K562 (cell line): Measurements from ENCODE around the gene CREBL2. TPM values are rescaled to one million over a fixed set of nuclear protein-coding genes. Genes with fewer than 3 reads are reported as not detected.

Experiments used
- ATF7 ChIP-seq: fragments of 450-650 bp; IDR thresholded peaks from 2 replicates; pipeline ENCODE4 v1.7.1; 2014; ENCODE audit warnings: mild to moderate bottlenecking, moderate library complexity
- BCL6 ChIP-seq: fragments of 250-450 bp; sonication (Bioruptor Pico); IDR thresholded peaks from 2 replicates; pipeline ENCODE4 v1.4.0; 2020
- ELF1 ChIP-seq: fragments of 200-800 bp; sonication (Bioruptor generic); IDR thresholded peaks from 2 replicates; pipeline ENCODE4 v1.6.1; 2016; ENCODE audit warnings: missing genetic modification characterization, missing compliant biosample characterization
- HDAC3 ChIP-seq: fragments of 450-650 bp; IDR thresholded peaks from 2 replicates; pipeline ENCODE4 v1.6.1; 2018; ENCODE audit warnings: borderline replicate concordance, mild to moderate bottlenecking, moderate library complexity; ENCODE audit not compliant: partially characterized antibody
- HNRNPH1 ChIP-seq: fragments of 200-400 bp; formaldehyde crosslinking; optimal IDR thresholded peaks from 2 replicates; pipeline ENCODE3; 2017; ENCODE audit warnings: low read depth, mild to moderate bottlenecking, low read length, moderate library complexity
- JUND ChIP-seq, 2 experiments: IDR thresholded peaks; 2 replicates in 1 of 2; 3 replicates in 1 of 2; pipeline ENCODE4 v1.6.1; 2011; ENCODE audit warnings: borderline replicate concordance in 2 of 2, low read depth in 2 of 2, low read length in 2 of 2, improper control_type of control experiment in 1 of 2, missing biosample characterization in 1 of 2, missing genetic modification characterization in 1 of 2, missing genetic modification reagents in 1 of 2
- KDM2B ChIP-seq: fragments of 250-450 bp; sonication (Bioruptor Pico); IDR thresholded peaks from 2 replicates; pipeline ENCODE4 v1.8.0; 2021; ENCODE audit warnings: mild to moderate bottlenecking, moderate library complexity
- NFATC3 ChIP-seq: fragments of 450-650 bp; IDR thresholded peaks from 2 replicates; pipeline ENCODE4 v1.6.1; 2017; ENCODE audit warnings: mild to moderate bottlenecking
- RHOXF2B ChIP-seq: fragments of 250-450 bp; sonication (Bioruptor Pico); conservative IDR thresholded peaks from 2 replicates; pipeline ENCODE4 v1.5.1; 2021
- SAFB ChIP-seq: fragments of 200-400 bp; formaldehyde crosslinking; IDR thresholded peaks from 2 replicates; pipeline ENCODE4 v1.6.1; 2017; ENCODE audit warnings: low read depth, low read length, borderline replicate concordance
- YY1 ChIP-seq, 3 experiments: IDR thresholded peaks; 2 replicates each; pipeline ENCODE4 v1.6.1; 2011; ENCODE audit warnings: low read length in 2 of 3, mild to moderate bottlenecking in 2 of 3, moderate library complexity in 2 of 3, borderline replicate concordance in 1 of 3, control low read depth in 1 of 3, low read depth in 1 of 3; ENCODE audit not compliant: insufficient read depth in 3 of 3, insufficient replicate concordance in 2 of 3, control insufficient read depth in 1 of 3, insufficient read length in 1 of 3; ENCODE audit errors: extremely low read depth in 1 of 3
- ZNF197 ChIP-seq: fragments of 200-800 bp; sonication (Bioruptor generic); IDR thresholded peaks from 2 replicates; pipeline ENCODE4 v1.6.1; 2016; ENCODE audit warnings: low read depth, missing genetic modification characterization, missing compliant biosample characterization
- ZNF263 ChIP-seq: sonication (generic); formaldehyde crosslinking; IDR thresholded peaks from 2 replicates; pipeline ENCODE4 v1.8.0; 2022; ENCODE audit warnings: mild to moderate bottlenecking, missing genetic modification reagents, borderline replicate concordance
- ZNF347 ChIP-seq: fragments of 450-650 bp; formaldehyde crosslinking; IDR thresholded peaks from 2 replicates; pipeline ENCODE4 v1.4.0; 2020; ENCODE audit warnings: low read depth, mild to moderate bottlenecking, moderate library complexity
- polyA plus RNA-seq, 8 experiments: library from polyadenylated mRNA; depleted of rRNA in 4 of 8; stranded (reverse) in 5 of 8; unstranded in 3 of 8; fragments of >200 nt; fragmentation: Nextera tagmentation in 2 of 8; fragmentation: Illumina TruSeq in 1 of 8; extraction: Ambion mirVana in 2 of 8; extraction: Trizol in 1 of 8; gene quantifications; 2 replicates each; pipeline versions ENCODE4 v1.2.1 to v1.2.3, GENCODE V29; 2011 to 2014; ENCODE audit warnings: inconsistent platforms in 1 of 8, missing spikeins in 1 of 8
- total RNA-seq, 7 experiments: library from RNA; depleted of rRNA in 6 of 7; stranded (reverse); fragments of >200 nt in 6 of 7; fragmentation: Illumina TruSeq in 2 of 7; extraction: Trizol in 2 of 7; gene quantifications; 2 replicates each; pipeline versions ENCODE4 v1.2.1 to v1.2.3, GENCODE V29; 2011 to 2021; ENCODE audit warnings: low replicate concordance in 1 of 7
- TF ChIP-seq, protein P1 (sequence below), 3 experiments: IDR thresholded peaks in 2 of 3; conservative IDR thresholded peaks in 1 of 3; 2 replicates each; pipeline ENCODE4 v1.5.1; 2011 to 2012; ENCODE audit warnings: low read length in 3 of 3, mild to moderate bottlenecking in 3 of 3, control low read depth in 2 of 3, improper control_type of control experiment in 1 of 3, inconsistent platforms in 1 of 3, low read depth in 1 of 3, mixed read lengths in 1 of 3, moderate library complexity in 1 of 3; ENCODE audit not compliant: insufficient read depth in 2 of 3
- TF ChIP-seq, protein P2 (sequence below): fragments of 450-650 bp; conservative IDR thresholded peaks from 2 replicates; pipeline ENCODE4 v1.6.1; 2016; ENCODE audit warnings: missing genetic modification characterization, low read depth, mild to moderate bottlenecking, control low read depth, missing compliant biosample characterization

The CREBL2 gene
- total and polyA plus RNA-seq, 9 of the 15 experiments (the other 6 are each of a cell fraction or from before 2014, with no cell fraction given), result 1.7 to 7.3 (median 5.2) TPM

DNA sequence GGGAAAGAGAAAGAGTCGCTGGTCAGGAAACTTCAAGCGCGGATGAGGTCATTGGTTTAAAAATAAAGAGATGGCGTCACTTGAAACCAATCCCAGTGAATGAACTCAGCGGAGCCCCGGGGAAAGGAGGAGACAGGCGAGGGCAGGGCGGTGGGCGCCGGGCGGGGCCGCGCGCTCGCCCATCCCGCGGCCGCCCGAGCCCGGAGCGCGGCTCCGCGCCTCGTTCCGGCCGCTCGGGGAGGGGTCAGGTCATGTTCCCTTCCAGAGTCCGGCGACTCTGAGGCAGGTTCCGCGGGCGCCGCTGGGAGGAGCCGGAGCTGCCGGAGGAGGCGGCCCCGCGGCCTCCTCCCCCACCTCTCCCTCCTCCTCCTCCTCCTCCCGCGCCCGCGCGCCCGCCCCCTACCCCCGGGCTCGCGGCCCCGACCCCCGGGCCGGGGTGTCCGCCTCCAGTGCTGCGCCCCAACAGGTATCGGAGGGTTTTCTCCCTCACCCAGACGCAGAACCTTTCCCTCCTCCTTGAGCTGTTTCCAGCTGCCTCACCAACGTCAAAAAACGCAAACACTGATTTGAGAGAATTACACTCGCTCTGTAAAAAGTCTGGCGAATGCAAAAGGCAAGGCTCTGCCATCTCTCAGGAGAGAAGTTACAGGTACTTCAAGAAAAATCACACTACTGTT is 49.0 kb upstream of the CREBL2 start, which contains the start of gene DUSP16 (continued):
- TF ChIP-seq HNRNPH1 (no peak), HDAC3 (no peak), BCL6 (CRISPR knock-in tag) (no peak), NFATC3 (no peak), ZNF263 (CRISPR knock-in tag) (peak; percentile 97), ELF1 (no peak), ZNF347 (CRISPR knock-in tag) (no peak), JUND (IDR thresholded peaks at IDR 0.05; ENCODE audit: borderline replicate concordance, low read depth, low read length) (peak; percentile 91), JUND (tag; IDR thresholded peaks at IDR 0.05; ENCODE audit: borderline replicate concordance, low read depth, low read length) (peak; percentile 74; the same call in 1 of the 3 replicates), YY1 (IDR thresholded peaks at IDR 0.05; ENCODE audit: borderline replicate concordance in 1 of 3, control insufficient read depth in 1 of 3, extremely low read depth in 1 of 3, insufficient read depth in 3 of 3, insufficient read length in 1 of 3, insufficient replicate concordance in 2 of 3, low read depth in 1 of 3, low read length in 2 of 3) (peak in 2 of 3 experiments; percentile 14 to 32), KDM2B (CRISPR knock-in tag) (no peak), ATF7 (peak; percentile 96), SAFB (no peak), RHOXF2B (CRISPR knock-in tag) (no peak), ZNF197 (CRISPR knock-in tag) (no peak)
- TF ChIP-seq, protein P1, sequence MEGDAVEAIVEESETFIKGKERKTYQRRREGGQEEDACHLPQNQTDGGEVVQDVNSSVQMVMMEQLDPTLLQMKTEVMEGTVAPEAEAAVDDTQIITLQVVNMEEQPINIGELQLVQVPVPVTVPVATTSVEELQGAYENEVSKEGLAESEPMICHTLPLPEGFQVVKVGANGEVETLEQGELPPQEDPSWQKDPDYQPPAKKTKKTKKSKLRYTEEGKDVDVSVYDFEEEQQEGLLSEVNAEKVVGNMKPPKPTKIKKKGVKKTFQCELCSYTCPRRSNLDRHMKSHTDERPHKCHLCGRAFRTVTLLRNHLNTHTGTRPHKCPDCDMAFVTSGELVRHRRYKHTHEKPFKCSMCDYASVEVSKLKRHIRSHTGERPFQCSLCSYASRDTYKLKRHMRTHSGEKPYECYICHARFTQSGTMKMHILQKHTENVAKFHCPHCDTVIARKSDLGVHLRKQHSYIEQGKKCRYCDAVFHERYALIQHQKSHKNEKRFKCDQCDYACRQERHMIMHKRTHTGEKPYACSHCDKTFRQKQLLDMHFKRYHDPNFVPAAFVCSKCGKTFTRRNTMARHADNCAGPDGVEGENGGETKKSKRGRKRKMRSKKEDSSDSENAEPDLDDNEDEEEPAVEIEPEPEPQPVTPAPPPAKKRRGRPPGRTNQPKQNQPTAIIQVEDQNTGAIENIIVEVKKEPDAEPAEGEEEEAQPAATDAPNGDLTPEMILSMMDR (IDR thresholded peaks at IDR 0.05 in 2 of 3, conservative IDR thresholded peaks at IDR 0.05 in 1 of 3; ENCODE audit: insufficient read depth in 2 of 3, low read depth in 1 of 3, low read length in 3 of 3), result peak in 1 of 3 experiments; percentile 27; a peak in 2 of 6 replicates
- TF ChIP-seq, protein P2, sequence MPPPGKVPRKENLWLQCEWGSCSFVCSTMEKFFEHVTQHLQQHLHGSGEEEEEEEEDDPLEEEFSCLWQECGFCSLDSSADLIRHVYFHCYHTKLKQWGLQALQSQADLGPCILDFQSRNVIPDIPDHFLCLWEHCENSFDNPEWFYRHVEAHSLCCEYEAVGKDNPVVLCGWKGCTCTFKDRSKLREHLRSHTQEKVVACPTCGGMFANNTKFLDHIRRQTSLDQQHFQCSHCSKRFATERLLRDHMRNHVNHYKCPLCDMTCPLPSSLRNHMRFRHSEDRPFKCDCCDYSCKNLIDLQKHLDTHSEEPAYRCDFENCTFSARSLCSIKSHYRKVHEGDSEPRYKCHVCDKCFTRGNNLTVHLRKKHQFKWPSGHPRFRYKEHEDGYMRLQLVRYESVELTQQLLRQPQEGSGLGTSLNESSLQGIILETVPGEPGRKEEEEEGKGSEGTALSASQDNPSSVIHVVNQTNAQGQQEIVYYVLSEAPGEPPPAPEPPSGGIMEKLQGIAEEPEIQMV (tag), result no peak
